CD4-positive, alpha-beta T cell (primary cell): ENCODE measurements around the gene SLC22A5. TPM values are rescaled to one million over a fixed set of nuclear protein-coding genes. Genes with fewer than 3 reads are reported as not detected.

Source experiments
- ATAC-seq: fragments of 200-7000 bp; cut with Tn5 transposase; one replicate; pipeline ENCODE4 v1.10.0; 2022; ENCODE audit warnings: mild to moderate bottlenecking; ENCODE audit not compliant: poor library complexity
- CTCF ChIA-PET: fragments of 350-600 bp; sonication (Branson Sonifier 250); formaldehyde crosslinking; loops from one replicate; lab custom pipeline; 2021; ENCODE audit warnings: antibody characterized with exemption, inconsistent platforms; lab: Charles Lee
- POLR2A ChIA-PET: fragments of 350-600 bp; sonication (Branson Sonifier 250); formaldehyde crosslinking; loops from one replicate; lab custom pipeline; 2021; ENCODE audit warnings: antibody characterized with exemption, inconsistent platforms; lab: Charles Lee
- DNase-seq, 14 experiments: peaks; one replicate each; pipeline ENCODE4 v3.0.0-alpha.2; 2013 to 2020; ENCODE audit warnings: mixed read lengths in 2 of 14
- H3K27ac ChIP-seq, 2 donors: one replicate each; pipeline versions ENCODE4 v1.5.1 to v1.7.0; 2013; ENCODE audit warnings: low read length in 2 of 2, low read depth in 1 of 2, mild to moderate bottlenecking in 1 of 2
- H3K27me3 ChIP-seq, 2 experiments: 1 replicate in 1 of 2; 2 replicates in 1 of 2; pipeline versions ENCODE4 v1.6.1 to v1.7.0; 2013; ENCODE audit warnings: low read length in 2 of 2, control low read depth in 1 of 2, mild to moderate bottlenecking in 1 of 2, moderate library complexity in 1 of 2; ENCODE audit not compliant: insufficient read depth in 2 of 2, control insufficient read depth in 1 of 2
- H3K36me3 ChIP-seq: one replicate; pipeline ENCODE4 v1.6.1; 2013; ENCODE audit warnings: low read length, control low read depth; ENCODE audit not compliant: insufficient read depth
- H3K4me1 ChIP-seq: one replicate; pipeline ENCODE4 v1.6.1; 2013; ENCODE audit warnings: low read length, control low read depth; ENCODE audit not compliant: insufficient read depth
- H3K4me3 ChIP-seq: one replicate; pipeline ENCODE4 v1.5.1; 2013; ENCODE audit warnings: mild to moderate bottlenecking, low read length, moderate library complexity
- H3K9me3 ChIP-seq, 2 experiments: 1 replicate in 1 of 2; 2 replicates in 1 of 2; pipeline versions ENCODE4 v1.6.1 to v1.7.0; 2013; ENCODE audit warnings: low read length in 2 of 2, mild to moderate bottlenecking in 2 of 2, control low read depth in 1 of 2, moderate library complexity in 1 of 2; ENCODE audit not compliant: control insufficient read depth in 1 of 2, insufficient read depth in 1 of 2
- H3K27ac Mint-ChIP-seq: one replicate; pipeline ENCODE4 v1.8.0; 2020; ENCODE audit warnings: mixed read lengths
- H3K27me3 Mint-ChIP-seq: one replicate; pipeline ENCODE4 v1.8.0; 2021; ENCODE audit warnings: mixed read lengths
- H3K36me3 Mint-ChIP-seq: one replicate; pipeline ENCODE4 v1.8.0; 2021; ENCODE audit warnings: low read depth, mixed read lengths
- H3K4me1 Mint-ChIP-seq: one replicate; pipeline ENCODE4 v1.8.0; 2021; ENCODE audit warnings: low read depth, mixed read lengths
- H3K4me3 Mint-ChIP-seq: one replicate; pipeline ENCODE4 v1.8.0; 2020; ENCODE audit warnings: mild to moderate bottlenecking, mixed read lengths
- H3K9me3 Mint-ChIP-seq: one replicate; pipeline ENCODE4 v1.8.0; 2020; ENCODE audit warnings: mixed read lengths
- CTCF ChIP-seq: fragments of 200-600 bp; IDR thresholded peaks from one replicate; pipeline ENCODE4 v1.8.0; 2022; ENCODE audit warnings: antibody characterized with exemption, mild to moderate bottlenecking
- intact Hi-C, 2 experiments: fragments of 100-400 bp; cut with DNase I in 1 of 2; cut with micrococcal nuclease in 1 of 2; formaldehyde crosslinking; loops; one replicate each; pipeline versions ENCODE4 v1.15.1 to v1.9.0; 2023 to 2025; cut with DNase I, micrococcal nuclease
- total RNA-seq, 174 experiments: library from RNA in 2 of 174; stranded (reverse) in 2 of 174; gene quantifications; one replicate each; pipeline ENCODE4 v1.2.3 and lab custom pipeline; 2021 to 2026

Gene SLC22A5
- total RNA-seq, 2 experiments from 2014 or later, result 4.3 to 4.5 TPM

- no peaks in the 10 kb centered on the region for H3K27me3 ChIP-seq
- ChIA-PET CTCF (no interaction called here), POLR2A (no interaction called here)
- DNase-seq (no peak), ATAC-seq (no peak)
- Mint-ChIP-seq H3K27ac (no peak overlapping the region), H3K27me3 (no peaks in the 10 kb centered on the region), H3K36me3 (no peaks in the 10 kb centered on the region), H3K4me3 (no peak overlapping the region), H3K9me3 (no peaks in the 10 kb centered on the region), H3K4me1 (no peaks in the 10 kb centered on the region)
- H3K4me1 ChIP-seq, result no peaks in the 10 kb centered on the region
- peaks cover 7% of the 10 kb centered on the region for H3K36me3 ChIP-seq
- intact Hi-C loops, result no loop called here
- no peak overlapping the region for H3K27ac ChIP-seq
- no peak overlapping the region for H3K4me3 ChIP-seq
- no peaks in the 10 kb centered on the region for H3K9me3 ChIP-seq
- no peak for TF ChIP-seq CTCF
Observed at GRCh38 chr5:132322266-132322665, 47.2 kb upstream of the SLC22A5 start.

GRCh38 chr5:132323202-132323601 is 46.3 kb upstream of the SLC22A5 start:
- no peak overlapping the region for H3K27ac Mint-ChIP-seq

GRCh38 chr5:132325691-132326090 is 43.8 kb upstream of the SLC22A5 start:
- ATAC-seq (no peak), DNase-seq (no peak)
- Histone ChIP-seq H3K36me3 (peaks cover 4% of the 10 kb centered on the region), H3K27me3 (no peaks in the 10 kb centered on the region), H3K27ac (no peak overlapping the region), H3K4me3 (no peak overlapping the region), H3K9me3 (no peaks in the 10 kb centered on the region), H3K4me1 (no peaks in the 10 kb centered on the region)
- Mint-ChIP-seq H3K36me3 (peaks cover 16% of the 10 kb centered on the region), H3K4me1 (no peaks in the 10 kb centered on the region), H3K27ac (no peak overlapping the region), H3K9me3 (no peaks in the 10 kb centered on the region), H3K4me3 (no peak overlapping the region), H3K27me3 (no peaks in the 10 kb centered on the region)
- CTCF ChIA-PET, result no interaction called here
- POLR2A ChIA-PET, result no interaction called here
- intact Hi-C loops, result no loop called here
- TF ChIP-seq CTCF, result no peak

More at GRCh38 chr5:132323202-132323601, 46.3 kb upstream of the SLC22A5 start:
- Mint-ChIP-seq H3K36me3 (peaks cover 5% of the 10 kb centered on the region), H3K27me3 (no peaks in the 10 kb centered on the region), H3K9me3 (no peaks in the 10 kb centered on the region), H3K4me3 (no peak overlapping the region), H3K4me1 (no peaks in the 10 kb centered on the region)
- intact Hi-C loops, result no loop called here
- Histone ChIP-seq H3K9me3 (no peaks in the 10 kb centered on the region), H3K27me3 (no peaks in the 10 kb centered on the region), H3K27ac (no peak overlapping the region), H3K4me3 (no peak overlapping the region), H3K4me1 (no peaks in the 10 kb centered on the region), H3K36me3 (peaks cover 7% of the 10 kb centered on the region)
- CTCF ChIA-PET, result no interaction called here
- no peak for DNase-seq
- POLR2A ChIA-PET, result no interaction called here
- TF ChIP-seq CTCF, result no peak
- ATAC-seq, result no peak
